A549 (cell line): ENCODE data around the gene PHKB. TPM values are rescaled to one million over a fixed set of nuclear protein-coding genes. Genes with fewer than 3 reads are reported as not detected.
"Not testable (repeated sequence)": the region's sequence is repeated elsewhere in the genome, so short reads cannot be mapped to it uniquely, and the experiment has no call there.

Source experiments
- ATAC-seq, 2 experiments: fragments of 200-7000 bp in 1 of 2; fragments of >200 bp in 1 of 2; cut with Nextera tagmentation in 1 of 2; cut with Tn5 transposase in 1 of 2; 3 replicates each; pipeline versions ENCODE4 v1.8.0 to v1.9.1; 2018 to 2020; ENCODE audit warnings: mild to moderate bottlenecking in 1 of 2, moderate library complexity in 1 of 2
- CTCF ChIA-PET: fragments of 300-600 bp; sonication (Branson Sonifier 250); formaldehyde crosslinking; extraction: SDS; loops from one replicate; lab custom pipeline; 2021; ENCODE audit warnings: antibody characterized with exemption, inconsistent platforms; lab: Yijun Ruan, JAX
- POLR2A ChIA-PET: fragments of 350-600 bp; formaldehyde crosslinking; extraction: SDS; loops from one replicate; lab custom pipeline; 2021; ENCODE audit warnings: antibody characterized with exemption, inconsistent platforms; lab: Yijun Ruan, JAX
- DNase-seq, 2 experiments: peaks; one replicate each; pipeline versions ENCODE4 v3.0.0 to v3.0.0-alpha.2; 2011 to 2016; ENCODE audit warnings: low read depth in 1 of 2, low spot score in 1 of 2
- FAIRE-seq: peaks from 2 replicates; lab custom pipeline; 2011; peaks lifted over from hg19 to GRCh38; lab: Jason Lieb, UNC
- H3K27ac ChIP-seq, 2 experiments: fragments of >200 bp; sonication (Bioruptor Twin); formaldehyde crosslinking; 3 replicates each; pipeline ENCODE4 v1.5.1; 2016 to 2017
- H3K4me1 ChIP-seq: fragments of >200 bp; sonication (Bioruptor Twin); formaldehyde crosslinking; 3 replicates; pipeline ENCODE4 v1.6.1; 2016
- H3K4me2 ChIP-seq: fragments of >200 bp; sonication (Bioruptor Twin); formaldehyde crosslinking; 3 replicates; pipeline ENCODE4 v1.6.1; 2016
- H3K4me3 ChIP-seq: fragments of >200 bp; sonication (Bioruptor Twin); formaldehyde crosslinking; 3 replicates; pipeline ENCODE4 v1.5.1; 2016
- H3K9me3 ChIP-seq: fragments of >200 bp; sonication (Bioruptor Twin); formaldehyde crosslinking; 3 replicates; pipeline ENCODE4 v1.6.1; 2016
- BHLHE40 ChIP-seq: IDR thresholded peaks from 2 replicates; pipeline ENCODE4 v1.6.1; 2012; ENCODE audit warnings: low read depth, low read length, inconsistent platforms
- CBX8 ChIP-seq: fragments of 200-600 bp; sonication (generic); IDR thresholded peaks from 2 replicates; pipeline ENCODE4 v1.6.1; 2016
- CEBPB ChIP-seq, 2 experiments: fragments of >200 bp in 1 of 2; sonication (Bioruptor Twin) in 1 of 2; formaldehyde crosslinking in 1 of 2; IDR thresholded peaks; 2 replicates each; pipeline ENCODE4 v1.6.1; 2012 to 2016
- CHD4 ChIP-seq: fragments of 200-600 bp; sonication (generic); IDR thresholded peaks from 2 replicates; pipeline ENCODE4 v1.6.1; 2016; ENCODE audit warnings: antibody characterized with exemption, mild to moderate bottlenecking, borderline replicate concordance
- E2F6 ChIP-seq: IDR thresholded peaks from 2 replicates; pipeline ENCODE4 v1.6.1; 2012; ENCODE audit warnings: low read depth, borderline replicate concordance
- ELK1 ChIP-seq: fragments of 150-350 bp; IDR thresholded peaks from 2 replicates; pipeline ENCODE4 v1.6.1; 2014; ENCODE audit warnings: low read depth, mild to moderate bottlenecking, low read length
- HDAC2 ChIP-seq: fragments of 200-600 bp; sonication (generic); IDR thresholded peaks from 2 replicates; pipeline ENCODE4 v1.6.1; 2016
- HES2 ChIP-seq: fragments of >200 bp; sonication (Bioruptor Twin); formaldehyde crosslinking; IDR thresholded peaks from 2 replicates; pipeline ENCODE4 v1.6.1; 2016
- HMGXB4 ChIP-seq: fragments of 250-450 bp; sonication (Bioruptor Pico); IDR thresholded peaks from 2 replicates; pipeline ENCODE4 v1.5.0; 2021; ENCODE audit warnings: mild to moderate bottlenecking, moderate library complexity, borderline replicate concordance
- HOXA7 ChIP-seq: fragments of 250-450 bp; sonication (Bioruptor Pico); IDR thresholded peaks from 2 replicates; pipeline ENCODE4 v1.5.0; 2020; ENCODE audit warnings: mild to moderate bottlenecking, moderate library complexity
- JUNB ChIP-seq: fragments of >200 bp; sonication (Bioruptor Twin); formaldehyde crosslinking; IDR thresholded peaks from 2 replicates; pipeline ENCODE4 v1.6.1; 2016
- KDM1A ChIP-seq: fragments of 200-600 bp; sonication (generic); IDR thresholded peaks from 2 replicates; pipeline ENCODE4 v1.6.1; 2016; ENCODE audit warnings: low read depth, mild to moderate bottlenecking
- NFE2L2 ChIP-seq: fragments of 150-350 bp; conservative IDR thresholded peaks from 2 replicates; pipeline ENCODE4 v1.6.1; 2014; ENCODE audit warnings: low read length
- NR3C1 ChIP-seq: fragments of >200 bp; sonication (Bioruptor Twin); formaldehyde crosslinking; IDR thresholded peaks from 3 replicates; pipeline ENCODE4 v1.6.1; 2017
- POLR2A ChIP-seq: IDR thresholded peaks from 2 replicates; pipeline ENCODE4 v1.6.1; 2012; ENCODE audit warnings: mild to moderate bottlenecking, low read length
- RCOR1 ChIP-seq: fragments of 150-350 bp; IDR thresholded peaks from 2 replicates; pipeline ENCODE4 v1.6.1; 2014; ENCODE audit warnings: antibody characterized with exemption, low read length, low read depth
- RFX5 ChIP-seq: fragments of 450-650 bp; IDR thresholded peaks from 2 replicates; pipeline ENCODE4 v1.7.1; 2014; ENCODE audit warnings: antibody characterized with exemption, mild to moderate bottlenecking, moderate library complexity
- SMC3 ChIP-seq: fragments of >200 bp; sonication (Bioruptor Twin); formaldehyde crosslinking; IDR thresholded peaks from 3 replicates; pipeline ENCODE4 v1.6.1; 2018; ENCODE audit warnings: inconsistent platforms
- SREBF2 ChIP-seq: fragments of 450-650 bp; IDR thresholded peaks from 2 replicates; pipeline ENCODE4 v1.6.1; 2014; ENCODE audit warnings: mild to moderate bottlenecking, moderate library complexity
- ZFP36 ChIP-seq: fragments of 450-650 bp; IDR thresholded peaks from 2 replicates; pipeline ENCODE4 v1.6.1; 2014; ENCODE audit warnings: borderline replicate concordance; ENCODE audit not compliant: partially characterized antibody
- WGBS: methylation state at CpG from one replicate; pipeline ENCODE4 v1.1.6; 2017; ENCODE audit errors: missing lambda C conversion rate; 5-methylcytosine and 5-hydroxymethylcytosine counted together
- polyA plus RNA-seq, 4 experiments: library from polyadenylated mRNA; depleted of rRNA in 3 of 4; stranded (reverse); fragments of >200 nt; fragmentation: RNase III in 1 of 4; extraction: RNeasy Plus Mini Kit Qiagen cat#74134 plus additional on column Dnase treatment in 1 of 4; gene quantifications; 2 replicates in 3 of 4; 3 replicates in 1 of 4; pipeline ENCODE4 v1.2.3, GENCODE V29; 2011 to 2017

The PHKB gene
- polyA plus RNA-seq, 2 of the 4 experiments (the other 2 are of a cell fraction), result 33.2 to 96.8 TPM

- Histone ChIP-seq H3K4me1 (no peaks in the 10 kb centered on the region), H3K4me3 (no peak overlapping the region), H3K4me2 (no peak overlapping the region), H3K9me3 (no peaks in the 10 kb centered on the region; the same call in 2 of the 3 replicates), H3K27ac (no peak overlapping the region)
- ChIA-PET POLR2A (no interaction called here), CTCF (no interaction called here)
- FAIRE-seq (no peak), DNase-seq (no peak), ATAC-seq (no peak)
- WGBS, result 77% methylated on average over 5 of the region's 11 CpGs
- TF ChIP-seq HES2 (no peak), HMGXB4 (CRISPR knock-in tag) (no peak), HDAC2 (no peak), CEBPB (IDR thresholded peaks at IDR 0.05) (no peak), E2F6 (no peak), RCOR1 (no peak), NFE2L2 (no peak), ELK1 (no peak), ZFP36 (no peak), CBX8 (no peak), SMC3 (no peak), HOXA7 (no peak), NR3C1 (no peak), CHD4 (no peak), SREBF2 (no peak), JUNB (no peak), BHLHE40 (no peak), KDM1A (no peak)
Measured at GRCh38 chr16:47553853-47554564, 92.9 kb downstream of the PHKB start.

GRCh38 chr16:47554587-47554986 lies 93.5 kb downstream of the PHKB start:
- CTCF ChIA-PET, FAIRE-seq, DNase-seq: not testable (repeated sequence)

GRCh38 chr16:47561286-47561685 lies 100.2 kb downstream of the PHKB start:
- FAIRE-seq, result no peak
- Histone ChIP-seq H3K9me3 (no peaks in the 10 kb centered on the region), H3K4me3 (no peak overlapping the region), H3K4me1 (0 out of 3 replicates have a peak, but pooled peaks cover 7% of the 10 kb centered on the region), H3K4me2 (no peak overlapping the region), H3K27ac (no peak overlapping the region)
- no peak for DNase-seq
- no peak for ATAC-seq
- POLR2A ChIA-PET, result no interaction called here
- CTCF ChIA-PET, result no interaction called here
- 92% methylated on average over 1 of the region's 1 CpG for WGBS
- TF ChIP-seq POLR2A, result no peak
- no peak for TF ChIP-seq RFX5
- TF ChIP-seq HOXA7, result no peak

More at GRCh38 chr16:47554587-47554986, 93.5 kb downstream of the PHKB start:
- H3K4me3 ChIP-seq, ATAC-seq, H3K27ac ChIP-seq, H3K9me3 ChIP-seq, H3K4me1 ChIP-seq, POLR2A ChIA-PET, H3K4me2 ChIP-seq: not testable (repeated sequence)
- 88% methylated on average over 8 of the region's 8 CpGs for WGBS
